Neuronal stem cell (in vitro differentiated cells): ENCODE results near the gene EVI5L.

Experiments used
- DNase-seq: peaks from one replicate; pipeline ENCODE4 v3.0.0-alpha.2; 2013; ENCODE audit warnings: low spot score
- H2AFZ ChIP-seq: one replicate; pipeline ENCODE4 v1.6.1; 2013; ENCODE audit warnings: mild to moderate bottlenecking, low read length, inconsistent platforms
- H2AK5ac ChIP-seq: 2 replicates; pipeline ENCODE4 v1.6.1; 2013; ENCODE audit warnings: low read depth, mild to moderate bottlenecking, inconsistent platforms, low read length, moderate library complexity, mixed read lengths
- H2BK120ac ChIP-seq: 2 replicates; pipeline ENCODE4 v1.6.1; 2013; ENCODE audit warnings: low read depth, mild to moderate bottlenecking, inconsistent platforms, low read length, moderate library complexity, mixed read lengths
- H2BK12ac ChIP-seq: one replicate; pipeline ENCODE4 v1.6.1; 2013; ENCODE audit warnings: low read length, inconsistent platforms
- H2BK15ac ChIP-seq: 2 replicates; pipeline ENCODE4 v1.6.1; 2013; ENCODE audit warnings: mild to moderate bottlenecking, low read length, inconsistent platforms, mixed read lengths
- H2BK5ac ChIP-seq: one replicate; pipeline ENCODE4 v1.6.1; 2013; ENCODE audit warnings: inconsistent platforms, mild to moderate bottlenecking, low read length, moderate library complexity
- H3K14ac ChIP-seq: one replicate; pipeline ENCODE4 v1.6.1; 2013; ENCODE audit warnings: low read length, inconsistent platforms
- H3K18ac ChIP-seq: 2 replicates; pipeline ENCODE4 v1.6.1; 2013; ENCODE audit warnings: low read length, inconsistent platforms
- H3K23ac ChIP-seq: 2 replicates; pipeline ENCODE4 v1.6.1; 2013; ENCODE audit warnings: low read depth, mild to moderate bottlenecking, mixed read lengths, low read length, inconsistent platforms; ENCODE audit not compliant: poor library complexity
- H3K27ac ChIP-seq: replicated peaks from 3 replicates; pipeline ENCODE4 v1.5.1; 2013; ENCODE audit warnings: low read length, inconsistent platforms
- H3K27me3 ChIP-seq, 3 experiments: 2 replicates each; pipeline ENCODE4 v1.6.1; 2013; ENCODE audit warnings: low read length in 3 of 3, mild to moderate bottlenecking in 2 of 3, inconsistent platforms in 1 of 3, low read depth in 1 of 3, mixed read lengths in 1 of 3, moderate library complexity in 1 of 3; ENCODE audit not compliant: control insufficient read depth in 3 of 3, insufficient read depth in 3 of 3
- H3K36me3 ChIP-seq, 2 donors: replicated peaks in 1 of 2; 2 replicates each; pipeline ENCODE4 v1.6.1; 2013; ENCODE audit warnings: low read length in 2 of 2; ENCODE audit not compliant: control insufficient read depth in 2 of 2, insufficient read depth in 2 of 2
- H3K4ac ChIP-seq: 2 replicates; pipeline ENCODE4 v1.6.1; 2013; ENCODE audit warnings: inconsistent platforms, mild to moderate bottlenecking, low read length, moderate library complexity
- H3K4me1 ChIP-seq, 2 donors: 1 replicate in 1 of 2; 2 replicates in 1 of 2; pipeline ENCODE4 v1.6.1; 2013; ENCODE audit warnings: low read length in 2 of 2, low read depth in 1 of 2; ENCODE audit not compliant: control insufficient read depth in 2 of 2, insufficient read depth in 1 of 2
- H3K4me2 ChIP-seq: one replicate; pipeline ENCODE4 v1.6.1; 2013; ENCODE audit warnings: mild to moderate bottlenecking, low read length, inconsistent platforms; ENCODE audit not compliant: insufficient read depth, poor library complexity, severe bottlenecking
- H3K4me3 ChIP-seq, 2 donors: 2 replicates each; pipeline ENCODE4 v1.5.1; 2013; ENCODE audit warnings: low read length in 2 of 2, mild to moderate bottlenecking in 2 of 2, inconsistent platforms in 1 of 2, moderate library complexity in 1 of 2
- H3K79me1 ChIP-seq: one replicate; pipeline ENCODE4 v1.6.1; 2013; ENCODE audit warnings: low read depth, mild to moderate bottlenecking, inconsistent platforms, low read length, moderate library complexity
- H3K9ac ChIP-seq: one replicate; pipeline ENCODE4 v1.6.1; 2013; ENCODE audit warnings: mild to moderate bottlenecking, low read depth, low read length, inconsistent platforms; ENCODE audit not compliant: poor library complexity
- H3K9me3 ChIP-seq, 2 donors: replicated peaks in 1 of 2; 2 replicates each; pipeline versions ENCODE3 to v1.6.1; 2013; ENCODE audit warnings: low read length in 2 of 2, mild to moderate bottlenecking in 2 of 2, inconsistent platforms in 1 of 2, low read depth in 1 of 2, mixed read lengths in 1 of 2, moderate library complexity in 1 of 2; ENCODE audit not compliant: control insufficient read depth in 2 of 2, insufficient read depth in 1 of 2
- H4K8ac ChIP-seq: one replicate; pipeline ENCODE4 v1.6.1; 2013; ENCODE audit warnings: low read depth, mild to moderate bottlenecking, inconsistent platforms, low read length, moderate library complexity
- H4K91ac ChIP-seq: one replicate; pipeline ENCODE4 v1.6.1; 2013; ENCODE audit warnings: low read length, low read depth, mild to moderate bottlenecking, inconsistent platforms; ENCODE audit not compliant: poor library complexity
- WGBS, 2 donors: extraction: QIAGEN DNeasy Blood & Tissue Kit; methylation state at CpG; one replicate each; pipeline ENCODE4 v1.1.7; 2013; ENCODE audit warnings: missing lambda C conversion rate in 2 of 2, mixed read lengths in 1 of 2; ENCODE audit not compliant: insufficient read length in 2 of 2, insufficient replicate concordance in 1 of 2; ENCODE audit errors: extremely low coverage in 2 of 2; 5-methylcytosine and 5-hydroxymethylcytosine counted together

Gene EVI5L

DNA sequence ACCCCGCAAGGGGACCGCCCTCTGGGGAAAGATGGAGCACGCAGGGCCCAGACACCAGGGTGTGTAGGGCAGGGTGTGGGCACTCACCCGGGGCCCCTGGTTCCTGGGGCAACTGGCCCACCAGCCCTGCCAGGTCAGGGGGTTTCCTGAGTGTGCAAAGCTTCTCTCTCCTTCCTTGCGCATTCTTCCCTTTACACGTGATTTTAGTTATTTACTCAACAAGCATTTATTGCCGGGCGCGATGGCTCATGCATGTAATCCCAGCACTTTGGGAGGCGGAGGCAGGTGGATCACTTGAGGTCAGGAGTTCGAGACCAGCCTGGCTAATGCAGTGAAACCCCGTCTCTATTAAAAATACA, 23.7 kb downstream of the EVI5L start:
- peaks cover 11 to 15% of the 10 kb centered on the region in 2 donors for H3K4me1 ChIP-seq
- no peaks in the 10 kb centered on the region for H3K9me3 ChIP-seq
- H3K4me2 ChIP-seq, result no peak overlapping the region
- H3K36me3 ChIP-seq, result no peaks in the 10 kb centered on the region
- peak overlapping the region; percentile 0 for H3K18ac ChIP-seq
- H4K91ac ChIP-seq, result no peak overlapping the region
- WGBS, 2 donors, result no CpG with 5 or more reads among the region's 12 CpGs
- no peak overlapping the region for H3K4ac ChIP-seq
- no peak overlapping the region for H3K9ac ChIP-seq
- peak overlapping the region; percentile 27 for H3K14ac ChIP-seq
- H3K27ac ChIP-seq, result no peak overlapping the region
- H2BK15ac ChIP-seq, result no peak overlapping the region
- H3K27me3 ChIP-seq, result peaks cover 0 to 14% (median 0%) of the 10 kb centered on the region in 3 experiments
- DNase-seq, result no peak
- no peak overlapping the region for H2BK12ac ChIP-seq
- H4K8ac ChIP-seq, result no peak overlapping the region
- no peak overlapping the region for H2BK120ac ChIP-seq
- H3K79me1 ChIP-seq, result no peaks in the 10 kb centered on the region
- H2AK5ac ChIP-seq, result peak overlapping the region; percentile 1
- H2AFZ ChIP-seq, result no peak overlapping the region
- no peak overlapping the region for H2BK5ac ChIP-seq
- H3K4me3 ChIP-seq, result no peak overlapping the region
- H3K23ac ChIP-seq, result no peak overlapping the region

DNA sequence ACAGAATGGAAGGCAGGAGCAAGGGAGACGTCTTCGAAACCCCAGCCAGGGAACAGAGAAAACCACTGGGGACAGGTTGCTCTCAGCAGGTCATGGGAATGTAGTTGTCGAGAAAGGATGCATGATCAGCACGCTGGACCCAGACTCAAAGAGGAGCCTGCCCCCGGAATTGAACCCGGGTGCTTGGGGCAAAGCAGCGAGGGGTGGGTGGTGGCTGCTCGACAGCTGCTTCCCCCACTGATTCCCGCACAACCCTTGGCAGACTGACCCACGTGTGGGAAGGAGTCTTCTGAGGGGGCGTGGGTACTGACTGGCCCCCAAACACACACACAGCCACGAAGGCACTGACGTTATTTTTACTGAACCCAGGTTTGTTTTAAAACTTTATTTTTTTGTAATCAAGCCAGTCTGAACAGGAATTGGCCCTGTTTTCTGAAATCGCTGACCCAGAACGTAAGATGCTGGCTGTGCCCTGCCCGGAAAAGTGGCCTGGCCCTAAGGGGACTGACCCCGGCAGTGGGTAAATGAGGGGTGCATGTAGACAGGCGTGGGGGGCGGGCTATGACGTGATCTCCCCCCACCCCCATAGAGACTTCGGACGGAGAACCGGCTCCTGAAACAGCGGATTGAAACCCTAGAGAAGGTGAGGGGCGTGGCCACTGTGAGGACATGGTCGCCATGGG, 25.5 kb downstream of the EVI5L start:
- H3K23ac ChIP-seq, result no peak overlapping the region

GRCh38 chr19:7856109-7856591, 26.1 kb downstream of the EVI5L start:
- Histone ChIP-seq H2BK5ac (no peak overlapping the region), H3K18ac (no peak overlapping the region), H4K91ac (no peak overlapping the region), H2BK15ac (no peak overlapping the region), H3K14ac (no peak overlapping the region), H3K27ac (no peak overlapping the region), H2BK12ac (no peak overlapping the region), H3K23ac (no peak overlapping the region), H3K4ac (no peak overlapping the region), H3K79me1 (no peaks in the 10 kb centered on the region), H3K9me3 (no peaks in the 10 kb centered on the region), H3K9ac (no peak overlapping the region), H2AK5ac (peak overlapping the region; percentile 37), H2AFZ (no peak overlapping the region), H3K4me2 (no peak overlapping the region), H2BK120ac (no peak overlapping the region), H4K8ac (no peak overlapping the region), H3K36me3 (no peaks in the 10 kb centered on the region), H3K4me1 (peaks cover 10 to 11% of the 10 kb centered on the region in 2 donors), H3K27me3 (peaks cover 0 to 27% (median under 1%) of the 10 kb centered on the region in 3 experiments), H3K4me3 (no peak overlapping the region)
- no CpG with 5 or more reads among the region's 16 CpGs for WGBS, 2 donors
- DNase-seq, result no peak

More for the DNA sequence above, 25.5 kb downstream of the EVI5L start:
- H2BK15ac ChIP-seq, result no peak overlapping the region
- WGBS, 2 donors, result no CpG with 5 or more reads among the region's 26 CpGs
- H2AFZ ChIP-seq, result no peak overlapping the region
- H4K8ac ChIP-seq, result no peak overlapping the region
- H3K9me3 ChIP-seq, result no peaks in the 10 kb centered on the region
- H3K9ac ChIP-seq, result no peak overlapping the region
- peak overlapping the region; percentile 46 for H2AK5ac ChIP-seq
- H3K36me3 ChIP-seq, result no peaks in the 10 kb centered on the region
- no peak overlapping the region for H3K18ac ChIP-seq
- H3K79me1 ChIP-seq, result no peaks in the 10 kb centered on the region
- no peak overlapping the region for H2BK12ac ChIP-seq
- no peak overlapping the region for H3K4ac ChIP-seq
- H3K4me1 ChIP-seq, result peaks cover 10 to 11% of the 10 kb centered on the region in 2 donors
- H2BK120ac ChIP-seq, result no peak overlapping the region
- no peak overlapping the region for H3K4me2 ChIP-seq
- no peak for DNase-seq
- no peak overlapping the region for H3K14ac ChIP-seq
- H3K27ac ChIP-seq, result no peak overlapping the region
- no peak overlapping the region for H4K91ac ChIP-seq
- peaks cover 0 to 21% (median 0%) of the 10 kb centered on the region in 3 experiments for H3K27me3 ChIP-seq
- H2BK5ac ChIP-seq, result no peak overlapping the region
- H3K4me3 ChIP-seq, result no peak overlapping the region

- DNase-seq, result no peak
- H3K27me3 ChIP-seq, result peaks cover 0 to 35% (median 7%) of the 10 kb centered on the region in 3 experiments
Measured at GRCh38 chr19:7856679-7857663, 27.0 kb downstream of the EVI5L start.

More at GRCh38 chr19:7856679-7857663, 27.0 kb downstream of the EVI5L start:
- Histone ChIP-seq H3K14ac (peak overlapping the region; percentile 71), H3K36me3 (no peaks in the 10 kb centered on the region), H2BK15ac (peak overlapping the region; percentile 49), H3K9ac (peak overlapping the region; percentile 21), H3K18ac (peak overlapping the region; percentile 96), H3K27ac (no peak overlapping the region), H3K4me1 (peaks cover 8 to 17% of the 10 kb centered on the region in 2 donors), H2AFZ (no peak overlapping the region), H3K23ac (peak overlapping the region; percentile 44), H2AK5ac (peak overlapping the region; percentile 95), H2BK5ac (no peak overlapping the region), H3K4ac (no peak overlapping the region), H2BK12ac (no peak overlapping the region), H3K79me1 (peaks cover 2% of the 10 kb centered on the region), H3K4me2 (no peak overlapping the region), H3K4me3 (no peak overlapping the region), H2BK120ac (peak overlapping the region; percentile 18), H3K9me3 (no peaks in the 10 kb centered on the region), H4K8ac (peak overlapping the region; percentile 17), H4K91ac (peak overlapping the region; percentile 72)
- no CpG with 5 or more reads among the region's 38 CpGs for WGBS, 2 donors
